Activated CD4-positive, alpha-beta T cell treated with anti-CD3 and anti-CD28 coated beads for 48 hours (primary cell): ENCODE data around the gene HES7.

Source experiments
- DNase-seq: peaks from one replicate; pipeline ENCODE4 v3.0.0-alpha.2; 2020

The HES7 gene

GRCh38 chr17:8154608-8155155 lies 30.8 kb upstream of the HES7 start:
- no peak for DNase-seq

- peak; percentile 93 for DNase-seq
Measured at GRCh38 chr17:8153957-8154607, 30.2 kb upstream of the HES7 start.

- DNase-seq, result peak; percentile 81
Measured at GRCh38 chr17:8153525-8153956, 29.6 kb upstream of the HES7 start.

GRCh38 chr17:8153031-8153451 lies 29.1 kb upstream of the HES7 start:
- no peak for DNase-seq

GRCh38 chr17:8152112-8152775 lies 28.3 kb upstream of the HES7 start, which contains the start of gene PER1:
Gene PER1, minus strand, starts transcription at chr17:8152404. Its CDS starts 1,698 bp downstream, at chr17:8150706.
- peak; percentile 95 for DNase-seq

GRCh38 chr17:8151641-8152111 lies 27.8 kb upstream of the HES7 start:
- peak; percentile 54 for DNase-seq

GRCh38 chr17:8151120-8151640 lies 27.3 kb upstream of the HES7 start:
- peak; percentile 89 for DNase-seq

- DNase-seq, result no peak
Measured at GRCh38 chr17:8150194-8151119, 26.6 kb upstream of the HES7 start.

- no peak for DNase-seq
Measured at GRCh38 chr17:8149419-8150193, 25.7 kb upstream of the HES7 start.

GRCh38 chr17:8148560-8148959 lies 24.7 kb upstream of the HES7 start:
- DNase-seq, result no peak

- no peak for DNase-seq
Measured at GRCh38 chr17:8147805-8148404, 24.0 kb upstream of the HES7 start.

- DNase-seq, result no peak
Measured at GRCh38 chr17:8147141-8147804, 23.4 kb upstream of the HES7 start.

- no peak for DNase-seq
Measured at GRCh38 chr17:8146381-8147140, 22.7 kb upstream of the HES7 start.

- DNase-seq, result no peak
Measured at GRCh38 chr17:8145811-8146210, 21.9 kb upstream of the HES7 start.

- DNase-seq, result no peak
Measured at GRCh38 chr17:8144401-8145231, 20.7 kb upstream of the HES7 start.

GRCh38 chr17:8143581-8144400 lies 19.9 kb upstream of the HES7 start:
- DNase-seq, result no peak

- DNase-seq, result no peak
Measured at GRCh38 chr17:8142887-8143580, 19.1 kb upstream of the HES7 start.
